Body of pancreas (tissue), 4 donors: ENCODE data around the gene ADAMTS2.

Experiments
- CTCF ChIP-seq, 7 experiments: fragments of 450-650 bp in 4 of 7; fragments of 200-600 bp in 3 of 7; sonication (generic) in 3 of 7; IDR thresholded peaks; one replicate each; pipeline ENCODE4 v1.5.1; 2016 to 2019; ENCODE audit warnings: antibody characterized with exemption in 7 of 7
- POLR2A ChIP-seq, 3 donors: fragments of 450-650 bp; IDR thresholded peaks; one replicate each; pipeline ENCODE4 v1.6.1; 2016; ENCODE audit warnings: antibody characterized with exemption in 3 of 3, mild to moderate bottlenecking in 2 of 3

- TF ChIP-seq CTCF (IDR thresholded peaks at IDR 0.05) = no peak
- no peak for TF ChIP-seq POLR2A (IDR thresholded peaks at IDR 0.05)
These were observed 49.5 kb downstream of the ADAMTS2 start for GRCh38 chr5:179295778-179296149.
